SU-DHL-6 (cell line): ENCODE data around the gene RGS6.

Experiments
- EZH2phosphoT487 ChIP-seq: fragments of 200-600 bp; sonication (generic), shearing (Covaris generic); conservative IDR thresholded peaks from 2 replicates; pipeline ENCODE4 v1.6.1; 2018; ENCODE audit warnings: mild to moderate bottlenecking, antibody characterized with exemption, low read length, moderate library complexity, mixed read lengths
- TF ChIP-seq, protein P1 (sequence below): fragments of 200-600 bp; sonication (generic); IDR thresholded peaks from one replicate; pipeline ENCODE4 v1.5.1; 2017; ENCODE audit warnings: antibody characterized with exemption, mild to moderate bottlenecking, low read length, moderate library complexity; ENCODE audit not compliant: insufficient read depth, poor library complexity, severe bottlenecking

DNA sequence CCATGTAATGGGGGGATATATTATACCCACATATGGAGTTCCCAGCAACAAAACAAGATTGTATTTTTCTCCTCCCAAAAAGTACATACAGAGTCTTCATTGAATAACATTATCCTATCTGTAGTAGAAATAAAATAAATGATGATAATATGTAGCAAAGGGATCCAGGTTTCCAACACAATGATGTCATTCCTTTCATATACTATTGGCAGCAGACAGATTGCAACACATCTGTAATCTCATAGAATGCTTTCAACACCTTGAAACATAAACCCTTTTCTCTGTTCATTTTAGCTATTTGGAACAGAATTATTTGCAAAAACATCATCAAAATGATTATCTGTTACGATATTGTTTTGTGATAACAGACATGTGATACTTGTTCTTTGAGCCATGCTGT lies 644.0 kb downstream of the RGS6 start:
- TF ChIP-seq, protein P1, sequence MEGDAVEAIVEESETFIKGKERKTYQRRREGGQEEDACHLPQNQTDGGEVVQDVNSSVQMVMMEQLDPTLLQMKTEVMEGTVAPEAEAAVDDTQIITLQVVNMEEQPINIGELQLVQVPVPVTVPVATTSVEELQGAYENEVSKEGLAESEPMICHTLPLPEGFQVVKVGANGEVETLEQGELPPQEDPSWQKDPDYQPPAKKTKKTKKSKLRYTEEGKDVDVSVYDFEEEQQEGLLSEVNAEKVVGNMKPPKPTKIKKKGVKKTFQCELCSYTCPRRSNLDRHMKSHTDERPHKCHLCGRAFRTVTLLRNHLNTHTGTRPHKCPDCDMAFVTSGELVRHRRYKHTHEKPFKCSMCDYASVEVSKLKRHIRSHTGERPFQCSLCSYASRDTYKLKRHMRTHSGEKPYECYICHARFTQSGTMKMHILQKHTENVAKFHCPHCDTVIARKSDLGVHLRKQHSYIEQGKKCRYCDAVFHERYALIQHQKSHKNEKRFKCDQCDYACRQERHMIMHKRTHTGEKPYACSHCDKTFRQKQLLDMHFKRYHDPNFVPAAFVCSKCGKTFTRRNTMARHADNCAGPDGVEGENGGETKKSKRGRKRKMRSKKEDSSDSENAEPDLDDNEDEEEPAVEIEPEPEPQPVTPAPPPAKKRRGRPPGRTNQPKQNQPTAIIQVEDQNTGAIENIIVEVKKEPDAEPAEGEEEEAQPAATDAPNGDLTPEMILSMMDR, result no peak
- no peak for TF ChIP-seq EZH2phosphoT487
